Measurements from ENCODE around the gene GATB. TPM values are rescaled to one million over a fixed set of nuclear protein-coding genes. Genes with fewer than 3 reads are reported as not detected.

The GATB gene
- total and polyA plus RNA-seq, 2 donors (not counting 3 experiments of a cell fraction or from before 2014, with no cell fraction given), result 14.4 to 17.7 TPM

DNA sequence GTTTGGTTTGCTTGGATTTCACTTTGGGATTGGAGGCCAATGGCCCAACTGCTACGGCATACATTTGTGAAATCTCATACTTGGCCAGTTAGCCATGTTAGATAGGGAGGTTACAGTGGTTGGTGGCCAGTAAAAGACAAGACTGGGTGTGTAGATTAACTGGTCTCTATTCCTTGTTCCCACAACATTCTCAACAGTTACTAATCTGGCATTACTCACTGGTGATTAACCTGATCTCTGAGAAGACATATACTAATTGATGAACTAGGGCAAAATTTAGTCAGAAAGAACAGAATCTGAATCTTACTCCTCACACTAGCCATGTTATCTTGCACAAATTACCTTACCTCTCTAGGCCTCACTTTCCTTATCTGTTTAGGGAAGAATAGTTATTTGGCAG, 33.4 kb downstream of the GATB start:
- no peak overlapping the region for H2AFZ ChIP-seq (ENCODE audit: low read depth, low read length)
- H3K9me1 ChIP-seq (replicated peaks; ENCODE audit: control insufficient read depth, extremely low read depth, insufficient read depth, low read length), result no peaks in the 10 kb centered on the region
- CTCF ChIA-PET, result no interaction called here
- intact Hi-C loops (cut with micrococcal nuclease) (no loop called here), dilution Hi-C loops (cut with MboI; ENCODE audit: extremely low pct_ligation_motif_present, low sequenced_read_pairs) (no loop called here)
- H3K4me2 ChIP-seq (ENCODE audit: insufficient read depth, low read length), result no peak overlapping the region
- H3K79me2 ChIP-seq (ENCODE audit: control insufficient read depth, insufficient read depth, low read length), result no peaks in the 10 kb centered on the region
- no peak for DNase-seq (ENCODE audit: low read depth, low spot score)
- no peaks in the 10 kb centered on the region for H3K4me1 ChIP-seq (ENCODE audit: control insufficient read depth, extremely low read depth, insufficient read depth, low read length)
- H3K27ac ChIP-seq (ENCODE audit: insufficient read depth, low read depth, low read length), result no peak overlapping the region
- H3K9me3 ChIP-seq (replicated peaks; ENCODE audit: control insufficient read depth, insufficient read depth, low read length), result no peaks in the 10 kb centered on the region
- H3K27me3 ChIP-seq (ENCODE audit: control insufficient read depth in 2 of 2, insufficient read depth in 2 of 2, low read length in 2 of 2), result no peaks in the 10 kb centered on the region
- no peak overlapping the region for H3K9ac ChIP-seq (replicated peaks; ENCODE audit: extremely low read depth, insufficient read depth, low read length)
- TF ChIP-seq EZH2 (IDR thresholded peaks at IDR 0.05; ENCODE audit: borderline replicate concordance, low read depth, low read length, severe bottlenecking), result no peak
- TF ChIP-seq, protein P1, sequence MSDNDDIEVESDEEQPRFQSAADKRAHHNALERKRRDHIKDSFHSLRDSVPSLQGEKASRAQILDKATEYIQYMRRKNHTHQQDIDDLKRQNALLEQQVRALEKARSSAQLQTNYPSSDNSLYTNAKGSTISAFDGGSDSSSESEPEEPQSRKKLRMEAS (IDR thresholded peaks at IDR 0.05; ENCODE audit: insufficient read depth, insufficient read length), result no peak
- TF ChIP-seq POLR2AphosphoS5 (IDR thresholded peaks at IDR 0.05; ENCODE audit: insufficient read depth, low read depth, low read length), result no peak
- no peak for TF ChIP-seq POLR2A (IDR thresholded peaks at IDR 0.05; ENCODE audit: low read depth, low read length)
- TF ChIP-seq MYC (IDR thresholded peaks at IDR 0.05; ENCODE audit: low read depth, low read length), result no peak
- TF ChIP-seq GATA2 (IDR thresholded peaks at IDR 0.05; ENCODE audit: insufficient read depth, insufficient read length, low read depth, low read length), result no peak
- TF ChIP-seq, protein P2, sequence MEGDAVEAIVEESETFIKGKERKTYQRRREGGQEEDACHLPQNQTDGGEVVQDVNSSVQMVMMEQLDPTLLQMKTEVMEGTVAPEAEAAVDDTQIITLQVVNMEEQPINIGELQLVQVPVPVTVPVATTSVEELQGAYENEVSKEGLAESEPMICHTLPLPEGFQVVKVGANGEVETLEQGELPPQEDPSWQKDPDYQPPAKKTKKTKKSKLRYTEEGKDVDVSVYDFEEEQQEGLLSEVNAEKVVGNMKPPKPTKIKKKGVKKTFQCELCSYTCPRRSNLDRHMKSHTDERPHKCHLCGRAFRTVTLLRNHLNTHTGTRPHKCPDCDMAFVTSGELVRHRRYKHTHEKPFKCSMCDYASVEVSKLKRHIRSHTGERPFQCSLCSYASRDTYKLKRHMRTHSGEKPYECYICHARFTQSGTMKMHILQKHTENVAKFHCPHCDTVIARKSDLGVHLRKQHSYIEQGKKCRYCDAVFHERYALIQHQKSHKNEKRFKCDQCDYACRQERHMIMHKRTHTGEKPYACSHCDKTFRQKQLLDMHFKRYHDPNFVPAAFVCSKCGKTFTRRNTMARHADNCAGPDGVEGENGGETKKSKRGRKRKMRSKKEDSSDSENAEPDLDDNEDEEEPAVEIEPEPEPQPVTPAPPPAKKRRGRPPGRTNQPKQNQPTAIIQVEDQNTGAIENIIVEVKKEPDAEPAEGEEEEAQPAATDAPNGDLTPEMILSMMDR (IDR thresholded peaks at IDR 0.05; ENCODE audit: extremely low read depth in 1 of 2, insufficient read depth in 1 of 2, low read depth in 1 of 2, low read length in 2 of 2), result no peak
- TF ChIP-seq FOS (IDR thresholded peaks at IDR 0.05; ENCODE audit: borderline replicate concordance, insufficient read depth, low read length), result no peak
- TF ChIP-seq JUN (IDR thresholded peaks at IDR 0.05; ENCODE audit: borderline replicate concordance, insufficient read depth, insufficient read length, low read depth), result no peak
- BruUV-seq (replicated peaks), result no TSS peak
- H4K20me1 ChIP-seq (replicated peaks; ENCODE audit: control insufficient read depth, extremely low read depth, insufficient read depth, low read length), result no peaks in the 10 kb centered on the region
- no peak for FAIRE-seq
- H3K36me3 ChIP-seq (ENCODE audit: control insufficient read depth in 2 of 2, extremely low read depth in 1 of 2, insufficient read depth in 2 of 2, low read length in 2 of 2), result no peaks in the 10 kb centered on the region
- POLR2A ChIA-PET, result no interaction called here
- no peak overlapping the region for H3K4me3 ChIP-seq (replicated peaks in 1 of 3; ENCODE audit: insufficient read depth in 1 of 3, low read depth in 1 of 3, low read length in 3 of 3)
